Measurements from ENCODE around the gene INHBB. TPM values are rescaled to one million over a fixed set of nuclear protein-coding genes. Genes with fewer than 3 reads are reported as not detected.

Gene INHBB
- total and polyA plus RNA-seq, 9 of the 15 experiments (the other 6 are each of a cell fraction or from before 2014, with no cell fraction given), result not detected

DNA sequence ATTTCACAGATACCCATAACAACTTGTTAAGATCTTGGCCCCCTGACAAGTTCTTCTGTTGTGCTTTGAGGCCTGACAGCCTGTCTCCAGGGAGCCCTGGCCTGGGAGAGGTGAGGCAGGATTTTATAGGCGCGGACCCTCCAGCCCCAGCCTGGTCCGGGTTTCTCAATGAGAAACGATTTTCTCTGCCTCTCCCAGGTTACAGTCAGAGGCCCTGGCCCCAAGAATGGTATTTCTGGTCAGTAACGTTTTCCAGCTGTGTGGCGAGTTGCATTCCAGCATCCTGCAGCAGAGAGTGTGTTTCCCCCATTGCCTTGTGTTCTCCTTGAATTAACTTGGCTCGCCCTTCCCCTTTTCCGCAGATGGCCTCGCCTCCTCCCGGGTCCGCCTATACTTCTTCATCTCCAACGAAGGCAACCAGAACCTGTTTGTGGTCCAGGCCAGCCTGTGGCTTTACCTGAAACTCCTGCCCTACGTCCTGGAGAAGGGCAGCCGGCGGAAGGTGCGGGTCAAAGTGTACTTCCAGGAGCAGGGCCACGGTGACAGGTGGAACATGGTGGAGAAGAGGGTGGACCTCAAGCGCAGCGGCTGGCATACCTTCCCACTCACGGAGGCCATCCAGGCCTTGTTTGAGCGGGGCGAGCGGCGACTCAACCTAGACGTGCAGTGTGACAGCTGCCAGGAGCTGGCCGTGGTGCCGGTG, 3.0 kb downstream of the INHBB start:
- ATAC-seq (no peak), DNase-seq (ENCODE audit: extremely low read depth in 1 of 4, low spot score in 3 of 4) (no peak), FAIRE-seq (no peak)
- CTCF ChIA-PET (ENCODE audit: low intra/inter-chr PET ratio), result no interaction called here
- peaks cover 22 to 65% of the 10 kb centered on the region in 2 experiments for H3K27me3 ChIP-seq (ENCODE audit: control insufficient read depth in 2 of 2, insufficient read depth in 2 of 2, low read length in 2 of 2)
- peaks cover 11% of the 10 kb centered on the region for H4K20me1 ChIP-seq (replicated peaks; ENCODE audit: control insufficient read depth, insufficient read depth, low read length)
- intact Hi-C loops (cut with micrococcal nuclease) (no loop called here), in situ Hi-C loops (cut with MboI) (loop anchor here (10.0 kb wide), 1 partner anchor 326 kb away; no protein-coding TSS in a partner anchor)
- no peaks in the 10 kb centered on the region for H3K9me1 ChIP-seq (ENCODE audit: control insufficient read depth, insufficient read depth, low read length)
- no peaks in the 10 kb centered on the region for H3K9me3 ChIP-seq (replicated peaks; ENCODE audit: control insufficient read depth, insufficient read depth, low read depth, low read length)
- H2AFZ ChIP-seq (ENCODE audit: low read depth, low read length), result no peak overlapping the region
- POLR2A ChIA-PET, result interaction anchor here (0.6 kb wide), 1 partner anchor 452 kb away, joined by 4 read pairs; no protein-coding TSS in a partner anchor
- peaks cover 0 to 7% of the 10 kb centered on the region in 2 experiments; a peak in 2 of 5 replicates for H3K4me1 ChIP-seq (replicated peaks in 1 of 2; ENCODE audit: control insufficient read depth in 2 of 2, insufficient read depth in 2 of 2, low read length in 2 of 2)
- no peak overlapping the region for H3K27ac ChIP-seq (ENCODE audit: extremely low read depth, low read depth, low read length)
- no peak overlapping the region for H3K4me3 ChIP-seq
- 9% methylated on average over 27 of the region's 27 CpGs for WGBS (ENCODE audit: insufficient coverage, low coverage, missing lambda C conversion rate)
- H3K9ac ChIP-seq (ENCODE audit: insufficient read depth in 1 of 2, low read depth in 2 of 2, low read length in 2 of 2), result no peak overlapping the region
- no peaks in the 10 kb centered on the region for H3K79me2 ChIP-seq (ENCODE audit: control insufficient read depth, insufficient read depth, low read length)
- no peaks in the 10 kb centered on the region for H3K36me3 ChIP-seq (ENCODE audit: control insufficient read depth, insufficient read depth, low read length)
- BruUV-seq (replicated peaks), result no TSS peak
- H3K4me2 ChIP-seq (ENCODE audit: insufficient read depth, low read length), result no peak overlapping the region
- TF ChIP-seq ZNF586 (CRISPR knock-in tag; conservative IDR thresholded peaks at IDR 0.05), result no peak
- TF ChIP-seq TBP (optimal IDR thresholded peaks at IDR 0.05; ENCODE audit: low read depth, low read length), result no peak
- TF ChIP-seq, protein P1, sequence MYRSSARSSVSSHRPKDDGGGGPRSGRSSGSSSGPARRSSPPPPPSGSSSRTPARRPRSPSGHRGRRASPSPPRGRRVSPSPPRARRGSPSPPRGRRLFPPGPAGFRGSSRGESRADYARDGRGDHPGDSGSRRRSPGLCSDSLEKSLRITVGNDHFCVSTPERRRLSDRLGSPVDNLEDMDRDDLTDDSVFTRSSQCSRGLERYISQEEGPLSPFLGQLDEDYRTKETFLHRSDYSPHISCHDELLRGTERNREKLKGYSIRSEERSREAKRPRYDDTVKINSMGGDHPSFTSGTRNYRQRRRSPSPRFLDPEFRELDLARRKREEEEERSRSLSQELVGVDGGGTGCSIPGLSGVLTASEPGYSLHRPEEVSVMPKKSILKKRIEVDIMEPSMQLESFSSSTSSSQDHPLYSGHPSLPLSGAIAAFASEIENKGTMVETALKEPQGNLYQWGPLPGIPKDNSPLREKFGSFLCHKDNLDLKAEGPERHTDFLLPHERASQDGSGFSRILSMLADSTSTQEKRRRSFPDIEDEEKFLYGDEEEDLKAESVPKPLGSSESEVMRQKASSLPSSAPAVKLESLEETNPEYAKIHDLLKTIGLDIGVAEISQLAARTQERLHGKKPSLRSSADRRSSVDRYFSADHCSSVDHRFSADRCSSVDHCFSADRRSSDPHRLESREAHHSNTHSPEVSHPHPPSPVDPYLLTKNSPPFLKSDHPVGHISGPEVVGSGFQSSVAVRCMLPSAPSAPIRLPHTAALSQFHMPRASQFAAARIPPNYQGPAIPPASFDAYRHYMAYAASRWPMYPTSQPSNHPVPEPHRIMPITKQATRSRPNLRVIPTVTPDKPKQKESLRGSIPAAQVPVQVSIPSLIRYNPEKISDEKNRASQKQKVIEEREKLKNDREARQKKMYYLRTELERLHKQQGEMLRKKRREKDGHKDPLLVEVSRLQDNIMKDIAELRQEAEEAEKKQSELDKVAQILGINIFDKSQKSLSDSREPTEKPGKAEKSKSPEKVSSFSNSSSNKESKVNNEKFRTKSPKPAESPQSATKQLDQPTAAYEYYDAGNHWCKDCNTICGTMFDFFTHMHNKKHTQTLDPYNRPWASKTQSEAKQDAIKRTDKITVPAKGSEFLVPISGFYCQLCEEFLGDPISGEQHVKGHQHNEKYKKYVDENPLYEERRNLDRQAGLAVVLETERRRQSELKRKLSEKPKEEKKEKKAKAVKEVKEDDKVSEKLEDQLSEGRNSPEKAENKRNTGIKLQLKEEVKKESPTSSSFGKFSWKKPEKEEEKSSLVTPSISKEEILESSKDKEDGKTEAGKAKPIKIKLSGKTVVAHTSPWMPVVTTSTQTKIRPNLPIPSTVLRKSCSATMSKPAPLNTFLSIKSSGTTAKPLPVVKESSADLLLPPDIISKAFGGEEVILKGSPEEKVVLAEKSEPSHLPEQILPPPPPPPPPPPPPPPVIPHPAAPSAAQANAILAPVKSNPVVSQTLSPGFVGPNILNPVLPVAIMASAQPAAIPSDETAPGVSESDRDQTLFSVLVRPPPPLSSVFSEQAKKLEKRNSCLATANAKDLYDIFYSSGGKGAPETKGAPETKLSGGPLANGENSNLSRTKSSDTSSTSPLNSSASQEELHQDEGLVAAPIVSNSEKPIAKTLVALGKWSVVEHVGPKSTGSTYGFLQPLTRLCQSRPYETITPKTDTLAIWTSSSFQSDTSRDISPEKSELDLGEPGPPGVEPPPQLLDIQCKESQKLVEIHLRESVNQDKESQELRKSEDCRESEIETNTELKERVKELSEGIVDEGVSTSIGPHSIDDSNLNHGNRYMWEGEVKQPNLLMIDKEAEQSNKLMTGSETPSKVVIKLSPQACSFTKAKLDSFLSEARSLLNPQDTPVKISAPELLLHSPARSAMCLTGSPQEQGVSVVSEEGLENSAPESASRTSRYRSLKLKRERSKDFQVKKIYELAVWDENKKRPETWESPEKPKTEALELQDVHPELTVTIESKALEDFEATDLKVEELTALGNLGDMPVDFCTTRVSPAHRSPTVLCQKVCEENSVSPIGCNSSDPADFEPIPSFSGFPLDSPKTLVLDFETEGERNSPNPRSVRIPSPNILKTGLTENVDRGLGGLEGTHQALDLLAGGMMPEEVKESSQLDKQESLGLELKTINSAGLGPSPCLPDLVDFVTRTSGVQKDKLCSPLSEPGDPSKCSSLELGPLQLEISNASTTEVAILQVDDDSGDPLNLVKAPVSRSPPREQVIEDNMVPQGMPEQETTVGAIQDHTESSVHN (IDR thresholded peaks at IDR 0.05; ENCODE audit: borderline replicate concordance in 1 of 2, low read depth in 1 of 2), result no peak
- TF ChIP-seq XRCC4 (IDR thresholded peaks at IDR 0.05; ENCODE audit: extremely low read depth, insufficient read depth, insufficient read length), result no peak
- TF ChIP-seq, protein P2, sequence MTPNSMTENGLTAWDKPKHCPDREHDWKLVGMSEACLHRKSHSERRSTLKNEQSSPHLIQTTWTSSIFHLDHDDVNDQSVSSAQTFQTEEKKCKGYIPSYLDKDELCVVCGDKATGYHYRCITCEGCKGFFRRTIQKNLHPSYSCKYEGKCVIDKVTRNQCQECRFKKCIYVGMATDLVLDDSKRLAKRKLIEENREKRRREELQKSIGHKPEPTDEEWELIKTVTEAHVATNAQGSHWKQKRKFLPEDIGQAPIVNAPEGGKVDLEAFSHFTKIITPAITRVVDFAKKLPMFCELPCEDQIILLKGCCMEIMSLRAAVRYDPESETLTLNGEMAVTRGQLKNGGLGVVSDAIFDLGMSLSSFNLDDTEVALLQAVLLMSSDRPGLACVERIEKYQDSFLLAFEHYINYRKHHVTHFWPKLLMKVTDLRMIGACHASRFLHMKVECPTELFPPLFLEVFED (CRISPR knock-in tag; conservative IDR thresholded peaks at IDR 0.05), result no peak
- no peak for TF ChIP-seq PHTF2 (CRISPR knock-in tag; IDR thresholded peaks at IDR 0.05)
- no peak for TF ChIP-seq GABPB1 (CRISPR knock-in tag; IDR thresholded peaks at IDR 0.05)
- no peak for TF ChIP-seq PHF20 (IDR thresholded peaks at IDR 0.05; ENCODE audit: partially characterized antibody)
- TF ChIP-seq, protein P3, sequence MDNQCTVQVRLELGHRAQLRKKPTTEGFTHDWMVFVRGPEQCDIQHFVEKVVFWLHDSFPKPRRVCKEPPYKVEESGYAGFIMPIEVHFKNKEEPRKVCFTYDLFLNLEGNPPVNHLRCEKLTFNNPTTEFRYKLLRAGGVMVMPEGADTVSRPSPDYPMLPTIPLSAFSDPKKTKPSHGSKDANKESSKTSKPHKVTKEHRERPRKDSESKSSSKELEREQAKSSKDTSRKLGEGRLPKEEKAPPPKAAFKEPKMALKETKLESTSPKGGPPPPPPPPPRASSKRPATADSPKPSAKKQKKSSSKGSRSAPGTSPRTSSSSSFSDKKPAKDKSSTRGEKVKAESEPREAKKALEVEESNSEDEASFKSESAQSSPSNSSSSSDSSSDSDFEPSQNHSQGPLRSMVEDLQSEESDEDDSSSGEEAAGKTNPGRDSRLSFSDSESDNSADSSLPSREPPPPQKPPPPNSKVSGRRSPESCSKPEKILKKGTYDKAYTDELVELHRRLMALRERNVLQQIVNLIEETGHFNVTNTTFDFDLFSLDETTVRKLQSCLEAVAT (IDR thresholded peaks at IDR 0.05), result no peak
- no peak for TF ChIP-seq ZNF583 (CRISPR knock-in tag; IDR thresholded peaks at IDR 0.05)

All from K562 (cell line).